ENCODE measurements around the gene CACHD1. TPM values are rescaled to one million over a fixed set of nuclear protein-coding genes. Genes with fewer than 3 reads are reported as not detected.

Gene CACHD1
- polyA plus RNA-seq, 1 donor from 2014 or later: 12.7 TPM

DNA sequence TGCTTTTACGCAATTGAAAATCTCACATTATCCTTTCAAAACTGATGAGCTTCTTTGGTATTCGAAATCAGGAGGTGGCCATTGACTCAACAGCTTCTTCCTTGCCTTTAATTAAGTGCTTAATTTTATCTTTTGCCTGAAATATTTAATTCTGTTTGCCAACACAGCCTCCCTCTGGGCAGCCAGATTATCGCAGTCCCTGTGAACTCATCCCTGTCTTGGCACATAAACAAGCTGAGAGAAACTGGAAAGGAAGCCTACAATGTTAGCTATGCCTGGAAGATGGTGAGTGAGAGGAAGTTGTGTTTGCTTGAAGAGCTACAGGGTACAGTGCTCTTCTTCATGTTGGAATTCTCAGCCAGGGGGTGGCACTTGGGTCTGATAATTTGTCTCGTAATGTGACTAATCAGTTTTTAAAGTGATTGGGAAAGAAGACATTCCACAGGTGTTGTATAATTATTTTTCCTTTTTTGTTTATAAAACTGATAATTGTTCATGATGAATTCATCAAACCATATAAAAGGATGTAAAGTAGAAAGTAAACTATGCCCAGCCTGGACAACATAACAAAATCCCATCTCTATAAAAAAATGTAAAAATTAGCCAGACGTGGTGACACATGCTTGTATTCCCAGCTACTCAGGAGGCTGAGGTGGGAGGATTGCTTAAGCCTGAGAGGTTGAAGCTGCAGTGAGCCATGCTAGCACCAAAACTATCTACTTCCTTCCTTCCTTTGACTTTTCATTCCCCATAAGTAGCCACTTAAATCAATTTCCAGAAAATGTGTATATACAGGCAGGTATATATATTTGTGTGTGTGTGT, 184.8 kb downstream of the CACHD1 start:
- Histone ChIP-seq H2AFZ (ENCODE audit: low read depth, low read length) (no peak overlapping the region), H3K36me3 (ENCODE audit: insufficient read depth, low read length) (no peaks in the 10 kb centered on the region), H3K27me3 (ENCODE audit: insufficient read depth, low read depth, low read length) (no peaks in the 10 kb centered on the region), H3K27ac (ENCODE audit: low read length) (no peak overlapping the region), H3K79me2 (replicated peaks; ENCODE audit: insufficient read depth, low read length) (no peaks in the 10 kb centered on the region), H3K4me2 (ENCODE audit: low read length) (no peak overlapping the region), H3K9ac (ENCODE audit: low read length) (no peak overlapping the region), H3K4me3 (ENCODE audit: low read length) (no peak overlapping the region), H3K9me2 (ENCODE audit: insufficient read depth, low read length) (no peaks in the 10 kb centered on the region), H3F3A (ENCODE audit: insufficient read depth, low read length, poor library complexity, severe bottlenecking) (no peaks in the 10 kb centered on the region), H4K20me1 (ENCODE audit: insufficient read depth) (no peaks in the 10 kb centered on the region), H3K9me3 (ENCODE audit: low read length) (no peaks in the 10 kb centered on the region)
- no peak for TF ChIP-seq POLR2AphosphoS5 (IDR thresholded peaks at IDR 0.05)
- TF ChIP-seq, protein P1, sequence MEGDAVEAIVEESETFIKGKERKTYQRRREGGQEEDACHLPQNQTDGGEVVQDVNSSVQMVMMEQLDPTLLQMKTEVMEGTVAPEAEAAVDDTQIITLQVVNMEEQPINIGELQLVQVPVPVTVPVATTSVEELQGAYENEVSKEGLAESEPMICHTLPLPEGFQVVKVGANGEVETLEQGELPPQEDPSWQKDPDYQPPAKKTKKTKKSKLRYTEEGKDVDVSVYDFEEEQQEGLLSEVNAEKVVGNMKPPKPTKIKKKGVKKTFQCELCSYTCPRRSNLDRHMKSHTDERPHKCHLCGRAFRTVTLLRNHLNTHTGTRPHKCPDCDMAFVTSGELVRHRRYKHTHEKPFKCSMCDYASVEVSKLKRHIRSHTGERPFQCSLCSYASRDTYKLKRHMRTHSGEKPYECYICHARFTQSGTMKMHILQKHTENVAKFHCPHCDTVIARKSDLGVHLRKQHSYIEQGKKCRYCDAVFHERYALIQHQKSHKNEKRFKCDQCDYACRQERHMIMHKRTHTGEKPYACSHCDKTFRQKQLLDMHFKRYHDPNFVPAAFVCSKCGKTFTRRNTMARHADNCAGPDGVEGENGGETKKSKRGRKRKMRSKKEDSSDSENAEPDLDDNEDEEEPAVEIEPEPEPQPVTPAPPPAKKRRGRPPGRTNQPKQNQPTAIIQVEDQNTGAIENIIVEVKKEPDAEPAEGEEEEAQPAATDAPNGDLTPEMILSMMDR (IDR thresholded peaks at IDR 0.05; ENCODE audit: poor library complexity, severe bottlenecking): no peak
- TF ChIP-seq SMC3 (conservative IDR thresholded peaks at IDR 0.05; ENCODE audit: poor library complexity): no peak
- TF ChIP-seq TAF1 (IDR thresholded peaks at IDR 0.05; ENCODE audit: low read depth): no peak
- TF ChIP-seq, protein P2, sequence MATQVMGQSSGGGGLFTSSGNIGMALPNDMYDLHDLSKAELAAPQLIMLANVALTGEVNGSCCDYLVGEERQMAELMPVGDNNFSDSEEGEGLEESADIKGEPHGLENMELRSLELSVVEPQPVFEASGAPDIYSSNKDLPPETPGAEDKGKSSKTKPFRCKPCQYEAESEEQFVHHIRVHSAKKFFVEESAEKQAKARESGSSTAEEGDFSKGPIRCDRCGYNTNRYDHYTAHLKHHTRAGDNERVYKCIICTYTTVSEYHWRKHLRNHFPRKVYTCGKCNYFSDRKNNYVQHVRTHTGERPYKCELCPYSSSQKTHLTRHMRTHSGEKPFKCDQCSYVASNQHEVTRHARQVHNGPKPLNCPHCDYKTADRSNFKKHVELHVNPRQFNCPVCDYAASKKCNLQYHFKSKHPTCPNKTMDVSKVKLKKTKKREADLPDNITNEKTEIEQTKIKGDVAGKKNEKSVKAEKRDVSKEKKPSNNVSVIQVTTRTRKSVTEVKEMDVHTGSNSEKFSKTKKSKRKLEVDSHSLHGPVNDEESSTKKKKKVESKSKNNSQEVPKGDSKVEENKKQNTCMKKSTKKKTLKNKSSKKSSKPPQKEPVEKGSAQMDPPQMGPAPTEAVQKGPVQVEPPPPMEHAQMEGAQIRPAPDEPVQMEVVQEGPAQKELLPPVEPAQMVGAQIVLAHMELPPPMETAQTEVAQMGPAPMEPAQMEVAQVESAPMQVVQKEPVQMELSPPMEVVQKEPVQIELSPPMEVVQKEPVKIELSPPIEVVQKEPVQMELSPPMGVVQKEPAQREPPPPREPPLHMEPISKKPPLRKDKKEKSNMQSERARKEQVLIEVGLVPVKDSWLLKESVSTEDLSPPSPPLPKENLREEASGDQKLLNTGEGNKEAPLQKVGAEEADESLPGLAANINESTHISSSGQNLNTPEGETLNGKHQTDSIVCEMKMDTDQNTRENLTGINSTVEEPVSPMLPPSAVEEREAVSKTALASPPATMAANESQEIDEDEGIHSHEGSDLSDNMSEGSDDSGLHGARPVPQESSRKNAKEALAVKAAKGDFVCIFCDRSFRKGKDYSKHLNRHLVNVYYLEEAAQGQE (IDR thresholded peaks at IDR 0.05; ENCODE audit: borderline replicate concordance): no peak

DNA sequence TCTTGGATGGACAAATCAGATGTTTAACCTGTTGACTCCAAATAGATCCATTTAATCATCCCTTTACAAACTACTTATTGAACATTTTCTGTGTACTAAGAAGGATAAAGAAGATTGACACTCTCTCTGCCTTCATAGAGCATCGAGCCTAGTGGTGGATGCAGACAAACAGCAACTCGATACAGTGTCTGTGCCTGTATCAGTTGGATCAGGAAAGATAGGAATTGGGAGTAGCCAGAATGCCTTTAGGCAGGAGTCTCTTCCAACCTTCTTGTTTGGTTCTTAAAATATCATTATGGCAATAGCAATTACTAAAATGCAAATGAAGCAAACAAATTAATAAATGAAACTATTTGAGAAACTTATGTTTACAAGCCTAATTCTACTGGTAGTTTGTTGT, 185.9 kb downstream of the CACHD1 start:
- Histone ChIP-seq H3K79me2 (replicated peaks; ENCODE audit: insufficient read depth, low read length) (no peaks in the 10 kb centered on the region), H3K4me3 (ENCODE audit: low read length) (no peak overlapping the region), H3K36me3 (ENCODE audit: insufficient read depth, low read length) (no peaks in the 10 kb centered on the region), H3F3A (ENCODE audit: insufficient read depth, low read length, poor library complexity, severe bottlenecking) (no peaks in the 10 kb centered on the region), H3K9me2 (ENCODE audit: insufficient read depth, low read length) (no peaks in the 10 kb centered on the region), H2AFZ (ENCODE audit: low read depth, low read length) (no peak overlapping the region), H3K27ac (ENCODE audit: low read length) (no peak overlapping the region), H3K9me3 (ENCODE audit: low read length) (no peaks in the 10 kb centered on the region), H4K20me1 (ENCODE audit: insufficient read depth) (no peaks in the 10 kb centered on the region), H3K4me2 (ENCODE audit: low read length) (no peak overlapping the region), H3K27me3 (ENCODE audit: insufficient read depth, low read depth, low read length) (no peaks in the 10 kb centered on the region), H3K9ac (ENCODE audit: low read length) (no peak overlapping the region)
- TF ChIP-seq, protein P1 (IDR thresholded peaks at IDR 0.05; ENCODE audit: poor library complexity, severe bottlenecking): no peak
- no peak for TF ChIP-seq SMC3 (conservative IDR thresholded peaks at IDR 0.05; ENCODE audit: poor library complexity)
- TF ChIP-seq MXI1 (conservative IDR thresholded peaks at IDR 0.05; ENCODE audit: poor library complexity, severe bottlenecking): no peak
- no peak for TF ChIP-seq POLR2AphosphoS5 (IDR thresholded peaks at IDR 0.05)
- no peak for TF ChIP-seq TAF1 (IDR thresholded peaks at IDR 0.05; ENCODE audit: low read depth)
- TF ChIP-seq RAD21 (conservative IDR thresholded peaks at IDR 0.05): no peak
- no peak for TF ChIP-seq EP300 (conservative IDR thresholded peaks at IDR 0.05; ENCODE audit: poor library complexity, severe bottlenecking)
- TF ChIP-seq EZH2 (IDR thresholded peaks at IDR 0.05; ENCODE audit: borderline replicate concordance, insufficient read depth, low read length, poor library complexity, severe bottlenecking): no peak
- TF ChIP-seq, protein P2 (IDR thresholded peaks at IDR 0.05; ENCODE audit: borderline replicate concordance): no peak

Data from neural cell (in vitro differentiated cells).